ENCODE measurements around the gene GPC6.

GRCh38 chr13:94303644-94304174 is 1077.1 kb downstream of the GPC6 start:
- no peak for TF ChIP-seq CTCF (IDR thresholded peaks at IDR 0.05 in 2 of 3, conservative IDR thresholded peaks at IDR 0.05 in 1 of 3; ENCODE audit: borderline replicate concordance in 1 of 3, insufficient read depth in 1 of 3, low read depth in 2 of 3, low read length in 2 of 3)
- TF ChIP-seq POLR2A (IDR thresholded peaks at IDR 0.05; ENCODE audit: borderline replicate concordance, extremely low read depth, insufficient read depth, insufficient read length) = no peak
- TF ChIP-seq CEBPB (IDR thresholded peaks at IDR 0.05; ENCODE audit: low read depth) = no peak
- TF ChIP-seq EZH2 (IDR thresholded peaks at IDR 0.05) = no peak
- no peak for TF ChIP-seq SIN3A (IDR thresholded peaks at IDR 0.05; ENCODE audit: low read depth)
- TF ChIP-seq, protein P1, sequence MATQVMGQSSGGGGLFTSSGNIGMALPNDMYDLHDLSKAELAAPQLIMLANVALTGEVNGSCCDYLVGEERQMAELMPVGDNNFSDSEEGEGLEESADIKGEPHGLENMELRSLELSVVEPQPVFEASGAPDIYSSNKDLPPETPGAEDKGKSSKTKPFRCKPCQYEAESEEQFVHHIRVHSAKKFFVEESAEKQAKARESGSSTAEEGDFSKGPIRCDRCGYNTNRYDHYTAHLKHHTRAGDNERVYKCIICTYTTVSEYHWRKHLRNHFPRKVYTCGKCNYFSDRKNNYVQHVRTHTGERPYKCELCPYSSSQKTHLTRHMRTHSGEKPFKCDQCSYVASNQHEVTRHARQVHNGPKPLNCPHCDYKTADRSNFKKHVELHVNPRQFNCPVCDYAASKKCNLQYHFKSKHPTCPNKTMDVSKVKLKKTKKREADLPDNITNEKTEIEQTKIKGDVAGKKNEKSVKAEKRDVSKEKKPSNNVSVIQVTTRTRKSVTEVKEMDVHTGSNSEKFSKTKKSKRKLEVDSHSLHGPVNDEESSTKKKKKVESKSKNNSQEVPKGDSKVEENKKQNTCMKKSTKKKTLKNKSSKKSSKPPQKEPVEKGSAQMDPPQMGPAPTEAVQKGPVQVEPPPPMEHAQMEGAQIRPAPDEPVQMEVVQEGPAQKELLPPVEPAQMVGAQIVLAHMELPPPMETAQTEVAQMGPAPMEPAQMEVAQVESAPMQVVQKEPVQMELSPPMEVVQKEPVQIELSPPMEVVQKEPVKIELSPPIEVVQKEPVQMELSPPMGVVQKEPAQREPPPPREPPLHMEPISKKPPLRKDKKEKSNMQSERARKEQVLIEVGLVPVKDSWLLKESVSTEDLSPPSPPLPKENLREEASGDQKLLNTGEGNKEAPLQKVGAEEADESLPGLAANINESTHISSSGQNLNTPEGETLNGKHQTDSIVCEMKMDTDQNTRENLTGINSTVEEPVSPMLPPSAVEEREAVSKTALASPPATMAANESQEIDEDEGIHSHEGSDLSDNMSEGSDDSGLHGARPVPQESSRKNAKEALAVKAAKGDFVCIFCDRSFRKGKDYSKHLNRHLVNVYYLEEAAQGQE (IDR thresholded peaks at IDR 0.05; ENCODE audit: low read depth) = no peak
- no peak for TF ChIP-seq ZNF274 (IDR thresholded peaks at IDR 0.05; ENCODE audit: low read depth, low read length)
- no peak for TF ChIP-seq SP1 (IDR thresholded peaks at IDR 0.05; ENCODE audit: low read depth)
- no peak for TF ChIP-seq YY1 (IDR thresholded peaks at IDR 0.05; ENCODE audit: extremely low read depth, insufficient replicate concordance, low read depth, low read length)
- no peak for TF ChIP-seq FOSL1 (IDR thresholded peaks at IDR 0.05; ENCODE audit: low read depth)
- TF ChIP-seq RAD21 (IDR thresholded peaks at IDR 0.05; ENCODE audit: low read depth) = no peak
- TF ChIP-seq EGR1 (IDR thresholded peaks at IDR 0.05; ENCODE audit: low read depth) = no peak
- TF ChIP-seq SRF (IDR thresholded peaks at IDR 0.05; ENCODE audit: low read depth) = no peak
